ENCODE measurements around the gene SHANK3.

GRCh38 chr22:50721257-50721844 lies 48.7 kb downstream of the SHANK3 start:
- TF ChIP-seq CTCF (IDR thresholded peaks at IDR 0.05) (no peak), ZFX (IDR thresholded peaks at IDR 0.05; ENCODE audit: borderline replicate concordance) (no peak)

Measured in 22Rv1 (cell line).